HepG2 (cell line): Measurements from ENCODE around the gene ASTN2. TPM values are rescaled to one million over a fixed set of nuclear protein-coding genes. Genes with fewer than 3 reads are reported as not detected.

Experiments used
- ATAC-seq: fragments of 200-7000 bp; cut with Tn5 transposase; 3 replicates; pipeline ENCODE4 v1.9.1; 2020; ENCODE audit warnings: mild to moderate bottlenecking, moderate library complexity
- BruUV-seq: library from RNA; stranded (reverse); fragments of 400-500 nt; replicated peaks from 2 replicates; lab custom pipeline; 2021; lab: Mats Ljungman, UMichigan
- CTCF ChIA-PET: fragments of 300-600 bp; formaldehyde crosslinking; extraction: SDS; loops from one replicate; lab custom pipeline; 2021; ENCODE audit warnings: low total read pairs, inconsistent platforms, low intra/inter-chr PET ratio; lab: Yijun Ruan, JAX
- POLR2A ChIA-PET: fragments of 350-600 bp; sonication (Branson Sonifier 250); formaldehyde crosslinking; loops from one replicate; lab custom pipeline; 2020; ENCODE audit warnings: antibody characterized with exemption, inconsistent platforms; lab: Yijun Ruan, JAX
- DNase-seq: peaks from one replicate; pipeline ENCODE4 v3.0.0-alpha.2; 2015; ENCODE audit warnings: low spot score
- FAIRE-seq: peaks from 3 replicates; lab custom pipeline; 2011; peaks lifted over from hg19 to GRCh38; lab: Jason Lieb, UNC
- H2AFZ ChIP-seq: one replicate; pipeline ENCODE4 v1.6.1; 2011; ENCODE audit warnings: low read length, inconsistent platforms
- H3K27ac ChIP-seq: fragments of 300-600 bp; 3 replicates; pipeline ENCODE4 v1.8.0; 2011; ENCODE audit warnings: mixed run types, mild to moderate bottlenecking, mixed read lengths, low read length, inconsistent platforms; ENCODE audit not compliant: insufficient read depth; ENCODE audit errors: extremely low read length
- H3K27me3 ChIP-seq, 2 experiments: fragments of 200-600 bp in 1 of 2; 2 replicates in 1 of 2; 3 replicates in 1 of 2; pipeline versions ENCODE4 v1.6.0 to v1.8.0; 2011; ENCODE audit warnings: low read length in 2 of 2, mild to moderate bottlenecking in 2 of 2, moderate library complexity in 2 of 2, inconsistent platforms in 1 of 2; ENCODE audit not compliant: insufficient read depth in 2 of 2, control insufficient read depth in 1 of 2
- H3K36me3 ChIP-seq, 2 experiments: fragments of 200-600 bp in 1 of 2; replicated peaks in 1 of 2; 2 replicates in 1 of 2; 3 replicates in 1 of 2; pipeline versions ENCODE4 v1.5.1 to v1.8.0; 2011; ENCODE audit warnings: low read length in 2 of 2, inconsistent platforms in 1 of 2; ENCODE audit not compliant: insufficient read depth in 2 of 2, control insufficient read depth in 1 of 2
- H3K4me1 ChIP-seq: 2 replicates; pipeline ENCODE4 v1.5.1; 2012; ENCODE audit warnings: low read length, inconsistent platforms; ENCODE audit not compliant: insufficient read depth
- H3K4me2 ChIP-seq: 2 replicates; pipeline ENCODE4 v1.6.0; 2011; ENCODE audit warnings: low read depth, low read length, inconsistent platforms
- H3K4me3 ChIP-seq, 3 experiments: fragments of 200-600 bp in 1 of 3; sonication (generic), shearing (Covaris generic) in 1 of 3; replicated peaks in 1 of 3; 2 replicates each; pipeline ENCODE4 v1.5.1; 2011 to 2016; ENCODE audit warnings: low read length in 3 of 3, inconsistent platforms in 2 of 3, low read depth in 2 of 3, mild to moderate bottlenecking in 2 of 3, control low read depth in 1 of 3, mixed read lengths in 1 of 3; ENCODE audit not compliant: insufficient read depth in 1 of 3
- H3K79me2 ChIP-seq: one replicate; pipeline ENCODE4 v1.6.1; 2011; ENCODE audit warnings: low read length, inconsistent platforms; ENCODE audit not compliant: insufficient read depth
- H3K9ac ChIP-seq: 2 replicates; pipeline ENCODE4 v1.6.0; 2011; ENCODE audit warnings: mild to moderate bottlenecking, low read depth, low read length, inconsistent platforms; ENCODE audit not compliant: insufficient read depth
- H3K9me3 ChIP-seq: 2 replicates; pipeline ENCODE4 v1.5.1; 2012; ENCODE audit warnings: mild to moderate bottlenecking, low read length
- H4K20me1 ChIP-seq: 2 replicates; pipeline ENCODE4 v1.6.0; 2011; ENCODE audit warnings: inconsistent platforms, mild to moderate bottlenecking, low read length, moderate library complexity; ENCODE audit not compliant: insufficient read depth
- AGO2 ChIP-seq: fragments of 200-400 bp; formaldehyde crosslinking; optimal IDR thresholded peaks from 2 replicates; pipeline ENCODE3; 2017; ENCODE audit warnings: mild to moderate bottlenecking, low read depth, low read length, moderate library complexity
- CBFB ChIP-seq: sonication (generic); formaldehyde crosslinking; IDR thresholded peaks from 2 replicates; pipeline ENCODE4 v1.4.0; 2020; ENCODE audit warnings: missing genetic modification reagents
- HNF1A ChIP-seq, 2 experiments: sonication (generic) in 1 of 2; formaldehyde crosslinking in 1 of 2; IDR thresholded peaks; 2 replicates each; pipeline versions ENCODE4 v1.4.0 to v1.6.1; 2016 to 2020; ENCODE audit warnings: borderline replicate concordance in 1 of 2, low read depth in 1 of 2, mild to moderate bottlenecking in 1 of 2, missing genetic modification reagents in 1 of 2
- KMT2A ChIP-seq: sonication (generic); formaldehyde crosslinking; IDR thresholded peaks from 2 replicates; pipeline ENCODE4 v1.4.0; 2020; ENCODE audit warnings: missing genetic modification reagents
- MXD1 ChIP-seq: sonication (generic); formaldehyde crosslinking; IDR thresholded peaks from 2 replicates; pipeline ENCODE4 v1.4.0; 2020; ENCODE audit warnings: mild to moderate bottlenecking, missing genetic modification reagents
- MYC ChIP-seq: sonication (generic); formaldehyde crosslinking; IDR thresholded peaks from 2 replicates; pipeline ENCODE4 v1.9.0; 2021; ENCODE audit warnings: missing genetic modification reagents, borderline replicate concordance
- PPARG ChIP-seq: conservative IDR thresholded peaks from 2 replicates; pipeline ENCODE4 v1.6.1; 2016; ENCODE audit warnings: missing biosample characterization, missing genetic modification reagents
- PRMT3 ChIP-seq: sonication (generic); formaldehyde crosslinking; IDR thresholded peaks from 2 replicates; pipeline ENCODE4 v1.8.1; 2022; ENCODE audit warnings: low read depth, mild to moderate bottlenecking, moderate library complexity, missing genetic modification reagents, borderline replicate concordance
- RAD21 ChIP-seq: fragments of 450-650 bp; formaldehyde crosslinking; IDR thresholded peaks from 2 replicates; pipeline ENCODE4 v1.5.0; 2020; ENCODE audit warnings: mild to moderate bottlenecking
- TEAD3 ChIP-seq: optimal IDR thresholded peaks from 2 replicates; pipeline ENCODE3; 2016; ENCODE audit warnings: borderline replicate concordance
- ZFP36 ChIP-seq: fragments of 150-350 bp; IDR thresholded peaks from 2 replicates; pipeline ENCODE4 v1.6.1; 2018; ENCODE audit warnings: borderline replicate concordance, low read length, low read depth; ENCODE audit not compliant: partially characterized antibody
- ZMYM3 ChIP-seq: sonication (generic); formaldehyde crosslinking; IDR thresholded peaks from 2 replicates; pipeline ENCODE4 v1.5.1; 2020; ENCODE audit warnings: mild to moderate bottlenecking, missing genetic modification reagents
- ZNF10 ChIP-seq: sonication (generic); formaldehyde crosslinking; IDR thresholded peaks from 2 replicates; pipeline ENCODE4 v1.4.0; 2020; ENCODE audit warnings: mild to moderate bottlenecking, low read depth, missing genetic modification reagents, borderline replicate concordance
- ZNF646 ChIP-seq: sonication (generic); formaldehyde crosslinking; IDR thresholded peaks from 2 replicates; pipeline ENCODE4 v1.9.0; 2021; ENCODE audit warnings: mild to moderate bottlenecking, missing genetic modification reagents
- in situ Hi-C: cut with HindIII; loops from 2 replicates; pipeline ENCODE4 v1.10.0; 2017; ENCODE audit warnings: low pct_unique_long_range_greater_than_20kb; ENCODE audit not compliant: extremely low pct_ligation_motif_present
- intact Hi-C: fragments of 100-400 bp; cut with micrococcal nuclease; formaldehyde crosslinking; loops from one replicate; pipeline ENCODE4 v1.10.0; 2022; ENCODE audit not compliant: unreplicated experiment
- polyA plus RNA-seq, 8 experiments: library from polyadenylated mRNA; depleted of rRNA in 3 of 8; stranded (reverse) in 7 of 8; unstranded in 1 of 8; fragments of >200 nt; fragmentation: Illumina TruSeq in 4 of 8; extraction: Trizol in 4 of 8; gene quantifications; 2 replicates each; pipeline versions ENCODE4 v1.2.1 to v1.2.3, GENCODE V29; 2011 to 2016; ENCODE audit warnings: low read depth in 4 of 8, missing spikeins in 1 of 8, mixed read lengths in 1 of 8; ENCODE audit not compliant: insufficient read depth in 1 of 8
- total RNA-seq, 5 experiments: library from RNA; depleted of rRNA; stranded (reverse); fragments of >200 nt; fragmentation: Illumina TruSeq; extraction: Trizol; gene quantifications; 2 replicates each; pipeline ENCODE4 v1.2.3, GENCODE V29; 2016; ENCODE audit warnings: low read depth in 1 of 5

Gene ASTN2
- total and polyA plus RNA-seq, 2 of the 13 experiments (the other 11 are each of a cell fraction or from before 2014, with no cell fraction given) = 5.2 to 13.5 TPM

- in situ Hi-C loops (no loop called here), intact Hi-C loops (no loop called here)
- Histone ChIP-seq H3K36me3 (no peaks in the 10 kb centered on the region), H3K79me2 (no peaks in the 10 kb centered on the region), H3K4me1 (no peaks in the 10 kb centered on the region), H3K4me3 (no peak overlapping the region), H3K9ac (no peak overlapping the region), H3K4me2 (no peak overlapping the region), H2AFZ (no peak overlapping the region), H3K27me3 (no peaks in the 10 kb centered on the region), H4K20me1 (no peaks in the 10 kb centered on the region), H3K27ac (no peak overlapping the region), H3K9me3 (no peaks in the 10 kb centered on the region)
- FAIRE-seq (no peak), DNase-seq (no peak), ATAC-seq (no peak)
- ChIA-PET CTCF (no interaction called here), POLR2A (no interaction called here)
- no peak for TF ChIP-seq MXD1 (CRISPR knock-in tag)
- no peak for TF ChIP-seq KMT2A
- no peak for TF ChIP-seq ZFP36
- TF ChIP-seq MYC (CRISPR knock-in tag) = no peak
- TF ChIP-seq ZMYM3 = no peak
- TF ChIP-seq ZNF646 (CRISPR knock-in tag) = no peak
- no peak for TF ChIP-seq AGO2
- no peak for TF ChIP-seq PPARG (CRISPR knock-in tag)
- no peak for TF ChIP-seq ZNF10 (CRISPR knock-in tag)
- TF ChIP-seq PRMT3 (CRISPR knock-in tag) = no peak
- no peak for TF ChIP-seq RAD21 (CRISPR knock-in tag)
- TF ChIP-seq CBFB (CRISPR knock-in tag) = no peak
- no peak for TF ChIP-seq TEAD3
- no peak for TF ChIP-seq HNF1A (IDR thresholded peaks at IDR 0.05; ENCODE audit: low read depth)
- no peak for TF ChIP-seq HNF1A (CRISPR knock-in tag; IDR thresholded peaks at IDR 0.05; ENCODE audit: borderline replicate concordance)
- BruUV-seq = no TSS peak
Measured at GRCh38 chr9:116937361-116937760, 477.5 kb downstream of the ASTN2 start.
